ENCODE data around the gene ETV7. TPM values are rescaled to one million over a fixed set of nuclear protein-coding genes. Genes with fewer than 3 reads are reported as not detected.

Gene ETV7
- total RNA-seq, 2 donors from 2014 or later = 0.74 to 1.8 TPM

- H3K27me3 ChIP-seq (replicated peaks; ENCODE audit: insufficient read depth) = no peaks in the 10 kb centered on the region
- WGBS = 91% methylated on average over 14 of the region's 14 CpGs
- no peaks in the 10 kb centered on the region for H3K9me3 ChIP-seq
Observed at GRCh38 chr6:36330366-36330765, 57.1 kb downstream of the ETV7 start.

DNA sequence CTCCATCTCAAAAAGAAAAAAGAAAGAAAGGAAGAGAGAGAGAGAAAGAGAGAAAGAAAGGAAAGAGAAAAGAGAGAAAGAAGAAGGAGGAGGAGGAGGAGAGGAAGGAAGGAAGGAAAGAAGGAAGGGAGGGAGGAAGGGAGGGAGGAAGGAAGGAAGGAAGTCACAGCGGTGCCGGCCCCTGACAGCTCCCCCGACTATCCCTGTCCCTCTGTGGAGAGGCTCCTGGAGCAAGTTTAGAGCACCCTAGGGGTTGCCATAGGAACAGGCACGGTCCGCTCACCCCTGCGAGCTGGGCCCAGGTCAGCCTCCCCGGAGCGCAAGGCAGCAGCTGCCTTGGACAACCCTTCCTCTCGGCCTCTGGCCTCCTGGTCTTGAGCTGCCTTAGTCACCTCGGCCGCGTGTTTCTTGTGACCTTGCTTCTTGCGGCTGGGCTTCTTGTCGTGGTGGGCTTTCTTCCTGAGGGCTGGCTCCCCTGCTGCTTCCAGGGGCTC, 57.6 kb downstream of the ETV7 start:
- Histone ChIP-seq H3K9me3 (no peaks in the 10 kb centered on the region), H3K4me1 (replicated peaks) (no peaks in the 10 kb centered on the region), H3K27me3 (replicated peaks; ENCODE audit: insufficient read depth) (no peaks in the 10 kb centered on the region), H3K36me3 (no peaks in the 10 kb centered on the region), H3K4me3 (no peak overlapping the region), H3K27ac (no peak overlapping the region)
- TF ChIP-seq POLR2AphosphoS5 (IDR thresholded peaks at IDR 0.05) = no peak
- no peak for TF ChIP-seq POLR2A (IDR thresholded peaks at IDR 0.05)
- TF ChIP-seq CTCF (IDR thresholded peaks at IDR 0.05) = no peak
- intact Hi-C loops (cut with DNase I) = no loop called here
- no peak for DNase-seq (ENCODE audit: low spot score)
- WGBS = 76% methylated on average over 14 of the region's 14 CpGs

More at GRCh38 chr6:36330366-36330765, 57.1 kb downstream of the ETV7 start:
- Histone ChIP-seq H3K27ac (no peak overlapping the region), H3K36me3 (no peaks in the 10 kb centered on the region), H3K4me3 (no peak overlapping the region), H3K4me1 (replicated peaks) (no peaks in the 10 kb centered on the region)
- no peak for DNase-seq (ENCODE audit: low spot score)
- intact Hi-C loops (cut with DNase I) = no loop called here
- TF ChIP-seq POLR2A (IDR thresholded peaks at IDR 0.05) = no peak
- no peak for TF ChIP-seq CTCF (IDR thresholded peaks at IDR 0.05)
- no peak for TF ChIP-seq POLR2AphosphoS5 (IDR thresholded peaks at IDR 0.05)

- TF ChIP-seq POLR2AphosphoS5 (IDR thresholded peaks at IDR 0.05) = no peak
- no peak for TF ChIP-seq CTCF (IDR thresholded peaks at IDR 0.05)
- TF ChIP-seq POLR2A (IDR thresholded peaks at IDR 0.05) = no peak
- no peaks in the 10 kb centered on the region for H3K36me3 ChIP-seq
- H3K27me3 ChIP-seq (replicated peaks; ENCODE audit: insufficient read depth) = no peaks in the 10 kb centered on the region
- intact Hi-C loops (cut with DNase I) = no loop called here
- H3K27ac ChIP-seq = no peak overlapping the region
- DNase-seq (ENCODE audit: low spot score) = no peak
- H3K9me3 ChIP-seq = no peaks in the 10 kb centered on the region
- 75% methylated on average over 7 of the region's 7 CpGs for WGBS
- no peak overlapping the region for H3K4me3 ChIP-seq
- H3K4me1 ChIP-seq (replicated peaks) = no peaks in the 10 kb centered on the region
Observed at GRCh38 chr6:36328600-36328999, 58.9 kb downstream of the ETV7 start.

GRCh38 chr6:36327919-36328236, 59.6 kb downstream of the ETV7 start:
- intact Hi-C loops (cut with DNase I) = no loop called here
- H3K27ac ChIP-seq = no peak overlapping the region
- H3K4me3 ChIP-seq = no peak overlapping the region
- no peaks in the 10 kb centered on the region for H3K27me3 ChIP-seq (replicated peaks; ENCODE audit: insufficient read depth)
- H3K4me1 ChIP-seq (replicated peaks) = no peaks in the 10 kb centered on the region
- H3K9me3 ChIP-seq = no peaks in the 10 kb centered on the region
- no peaks in the 10 kb centered on the region for H3K36me3 ChIP-seq
- DNase-seq (ENCODE audit: low spot score) = no peak
- no peak for TF ChIP-seq POLR2AphosphoS5 (IDR thresholded peaks at IDR 0.05)
- no peak for TF ChIP-seq POLR2A (IDR thresholded peaks at IDR 0.05)
- TF ChIP-seq CTCF (IDR thresholded peaks at IDR 0.05) = no peak

- no peak for DNase-seq (ENCODE audit: low spot score)
- Histone ChIP-seq H3K9me3 (no peaks in the 10 kb centered on the region), H3K4me1 (replicated peaks) (no peaks in the 10 kb centered on the region), H3K4me3 (no peak overlapping the region), H3K27ac (no peak overlapping the region), H3K36me3 (no peaks in the 10 kb centered on the region), H3K27me3 (replicated peaks; ENCODE audit: insufficient read depth) (no peaks in the 10 kb centered on the region)
- WGBS = 41% methylated on average over 6 of the region's 6 CpGs
- no peak for TF ChIP-seq POLR2AphosphoS5 (IDR thresholded peaks at IDR 0.05)
- no peak for TF ChIP-seq POLR2A (IDR thresholded peaks at IDR 0.05)
- TF ChIP-seq CTCF (IDR thresholded peaks at IDR 0.05) = no peak
- intact Hi-C loops (cut with DNase I) = no loop called here
Observed at GRCh38 chr6:36327226-36327918, 60.1 kb downstream of the ETV7 start.

Measured in prostate gland (tissue), 2 donors.